GM18502 (cell line): Measurements from ENCODE around the gene CD63.
"Not testable (repeated sequence)": the region's sequence is repeated elsewhere in the genome, so short reads cannot be mapped to it uniquely, and the experiment has no call there.

ENCODE experiments used
- ATAC-seq: cut with Tn5 transposase; IDR thresholded peaks from one replicate; pipeline ENCODE4 v1.9.1; 2021; ENCODE audit warnings: mild to moderate bottlenecking; ENCODE audit not compliant: unreplicated experiment, poor library complexity

Gene CD63

GRCh38 chr12:55728939-55729818 lies at the start of gene CD63:
Gene CD63 (minus strand): TSS chr12:55729009. CDS start chr12:55728341, 668 bp downstream.
- ATAC-seq: peak; percentile 69

- no peak for ATAC-seq
Measured at GRCh38 chr12:55777856-55778255, 49.0 kb upstream of the CD63 start.

- no peak for ATAC-seq
Measured at GRCh38 chr12:55771736-55772135, 42.9 kb upstream of the CD63 start.

- no peak for ATAC-seq
Measured at GRCh38 chr12:55767156-55767555, 38.3 kb upstream of the CD63 start.

- ATAC-seq: no peak
Measured at GRCh38 chr12:55765736-55766290, 37.0 kb upstream of the CD63 start.

- no peak for ATAC-seq
Measured at GRCh38 chr12:55762646-55763045, 33.8 kb upstream of the CD63 start.

- no peak for ATAC-seq
Measured at GRCh38 chr12:55760663-55761062, 31.9 kb upstream of the CD63 start.

- not testable (repeated sequence) for ATAC-seq
Measured at GRCh38 chr12:55758575-55758974, 29.8 kb upstream of the CD63 start.

GRCh38 chr12:55757701-55758100 lies 28.9 kb upstream of the CD63 start:
- no peak for ATAC-seq

GRCh38 chr12:55755246-55755645 lies 26.4 kb upstream of the CD63 start:
- ATAC-seq: no peak

- no peak for ATAC-seq
Measured at GRCh38 chr12:55748230-55748993, 19.6 kb upstream of the CD63 start.

GRCh38 chr12:55746913-55747231 lies 18.1 kb upstream of the CD63 start:
- no peak for ATAC-seq

- no peak for ATAC-seq
Measured at GRCh38 chr12:55746174-55746912, 17.5 kb upstream of the CD63 start.

GRCh38 chr12:55745361-55746173 lies 16.8 kb upstream of the CD63 start:
- ATAC-seq: no peak

- no peak for ATAC-seq
Measured at GRCh38 chr12:55744340-55745030, 15.7 kb upstream of the CD63 start.

- peak; percentile 52 for ATAC-seq
Measured at GRCh38 chr12:55743406-55744339, 14.9 kb upstream of the CD63 start.

- ATAC-seq: peak; percentile 44
Measured at GRCh38 chr12:55742719-55743405, 14.1 kb upstream of the CD63 start, which contains the start of gene GDF11. Gene GDF11 (plus strand): TSS chr12:55743122. CDS start chr12:55743317, 195 bp downstream.
